SU-DHL-6 (cell line): ENCODE data around the gene ADAM17.

Experiments
- H2AFZ ChIP-seq: fragments of 200-600 bp; sonication (generic); 2 replicates; pipeline ENCODE4 v1.6.1; 2014; ENCODE audit warnings: low read depth, mild to moderate bottlenecking, moderate library complexity, mixed read lengths, antibody characterized with exemption, low read length; ENCODE audit not compliant: severe bottlenecking
- H3F3A ChIP-seq: fragments of 200-600 bp; shearing (Covaris generic); 2 replicates; pipeline ENCODE4 v1.6.0; 2016; ENCODE audit warnings: antibody characterized with exemption, mild to moderate bottlenecking; ENCODE audit not compliant: insufficient read depth
- H3K27ac ChIP-seq: fragments of 200-600 bp; sonication (generic); 2 replicates; pipeline ENCODE4 v1.5.1; 2016; ENCODE audit warnings: low read depth, mild to moderate bottlenecking, low read length, moderate library complexity, mixed read lengths
- H3K27me3 ChIP-seq: fragments of 200-600 bp; sonication (generic), shearing (Covaris generic); 2 replicates; pipeline ENCODE4 v1.6.0; 2014; ENCODE audit warnings: mild to moderate bottlenecking, low read length
- H3K36me3 ChIP-seq: fragments of 200-600 bp; sonication (generic); 2 replicates; pipeline ENCODE4 v1.6.1; 2014; ENCODE audit warnings: mild to moderate bottlenecking, low read length, mixed read lengths
- H3K4me2 ChIP-seq: fragments of 300-600, 200-600 bp; shearing (Covaris generic), sonication (generic); 2 replicates; pipeline ENCODE4 v1.6.0; 2014; ENCODE audit warnings: low read length, low read depth, mild to moderate bottlenecking; ENCODE audit not compliant: poor library complexity, severe bottlenecking
- H3K4me3 ChIP-seq: fragments of 200-600 bp; sonication (generic); 2 replicates; pipeline ENCODE4 v1.5.1; 2014; ENCODE audit warnings: antibody characterized with exemption, low read length, mild to moderate bottlenecking, mixed read lengths; ENCODE audit not compliant: insufficient read depth, poor library complexity, severe bottlenecking
- H3K79me2 ChIP-seq: fragments of 200-600 bp; sonication (generic); 2 replicates; pipeline ENCODE4 v1.6.1; 2014; ENCODE audit warnings: mild to moderate bottlenecking, low read length, moderate library complexity; ENCODE audit not compliant: insufficient read depth
- H3K9ac ChIP-seq: fragments of 200-600 bp; sonication (generic); 2 replicates; pipeline ENCODE4 v1.7.0; 2014; ENCODE audit warnings: mild to moderate bottlenecking, low read length
- H3K9me2 ChIP-seq: fragments of 200-600 bp; sonication (generic); replicated peaks from 2 replicates; pipeline ENCODE4 v1.6.1; 2014; ENCODE audit warnings: low read length; ENCODE audit not compliant: insufficient read depth
- H3K9me3 ChIP-seq: fragments of 200-600 bp; sonication (generic); 2 replicates; pipeline ENCODE4 v1.6.1; 2014; ENCODE audit warnings: low read length, mixed read lengths; ENCODE audit not compliant: insufficient read depth
- H4K20me1 ChIP-seq: fragments of 200-600 bp; sonication (generic); 2 replicates; pipeline ENCODE4 v1.6.1; 2014; ENCODE audit warnings: low read depth, mild to moderate bottlenecking, antibody characterized with exemption, low read length, moderate library complexity, mixed read lengths
- EZH2phosphoT487 ChIP-seq: fragments of 200-600 bp; sonication (generic), shearing (Covaris generic); conservative IDR thresholded peaks from 2 replicates; pipeline ENCODE4 v1.6.1; 2018; ENCODE audit warnings: mild to moderate bottlenecking, antibody characterized with exemption, low read length, moderate library complexity, mixed read lengths
- TF ChIP-seq, protein P1 (sequence below): fragments of 200-600 bp; sonication (generic); IDR thresholded peaks from one replicate; pipeline ENCODE4 v1.5.1; 2017; ENCODE audit warnings: antibody characterized with exemption, mild to moderate bottlenecking, low read length, moderate library complexity; ENCODE audit not compliant: insufficient read depth, poor library complexity, severe bottlenecking

ADAM17 gene

DNA sequence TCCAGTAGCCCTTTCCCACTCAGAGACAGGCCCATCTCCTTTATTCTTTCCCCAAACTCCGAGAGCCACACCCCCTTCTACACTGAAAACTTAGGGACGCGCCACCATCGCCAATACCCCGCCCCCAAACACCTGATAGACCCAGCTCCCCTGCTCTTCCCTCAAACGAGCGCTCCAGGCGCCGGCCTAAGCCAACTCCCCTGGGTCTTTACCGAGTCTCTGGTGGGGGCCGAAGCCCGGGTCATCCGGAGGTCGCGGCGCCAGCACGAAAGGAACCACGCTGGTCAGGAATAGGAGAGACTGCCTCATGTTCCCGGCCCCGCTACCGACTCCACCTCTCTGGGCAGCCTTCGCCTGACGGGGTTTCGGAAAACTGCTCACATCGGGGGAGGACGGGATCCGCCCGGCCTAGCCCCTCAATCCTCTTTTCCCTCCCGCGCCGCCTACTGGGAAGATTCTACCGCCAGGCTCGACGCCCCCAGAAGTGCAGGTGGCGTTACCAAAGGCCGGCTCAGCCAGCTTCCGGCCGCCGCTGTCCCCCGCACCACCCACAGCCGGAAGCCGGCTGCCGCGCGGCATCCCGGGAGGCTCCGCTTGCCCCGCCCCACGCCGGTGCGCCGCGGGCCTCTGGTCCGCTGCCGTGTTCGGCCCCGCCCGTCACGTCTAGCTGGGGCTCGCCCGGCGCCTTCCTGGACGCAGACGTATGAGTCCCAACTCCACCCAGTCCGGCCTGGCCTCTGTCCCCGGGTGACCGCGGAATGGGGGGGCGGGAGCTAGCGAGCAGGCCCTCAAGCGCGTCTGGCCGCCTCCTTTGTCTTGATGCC is at the start of gene ADAM17:
Gene ADAM17, minus strand, starts transcription at position 534 of the 824 bp plus-strand sequence. Its CDS starts 225 bp downstream, at position 309.
- Histone ChIP-seq H3F3A (peaks cover 49% of the 10 kb centered on the region), H3K4me2 (peak within 1 kb of the TSS; percentile 100), H3K9me3 (no peaks in the 10 kb centered on the region), H3K9ac (peak within 1 kb of the TSS; percentile 89), H3K36me3 (no peaks in the 10 kb centered on the region), H3K4me3 (peak within 1 kb of the TSS; percentile 81), H2AFZ (peak within 1 kb of the TSS; percentile 34), H3K27me3 (no peaks in the 10 kb centered on the region), H4K20me1 (peaks cover 4% of the 10 kb centered on the region; the same call in 1 of the 2 replicates), H3K27ac (peak within 1 kb of the TSS; percentile 100), H3K9me2 (no peaks in the 10 kb centered on the region), H3K79me2 (peaks cover 65% of the 10 kb centered on the region)
- TF ChIP-seq, protein P1, sequence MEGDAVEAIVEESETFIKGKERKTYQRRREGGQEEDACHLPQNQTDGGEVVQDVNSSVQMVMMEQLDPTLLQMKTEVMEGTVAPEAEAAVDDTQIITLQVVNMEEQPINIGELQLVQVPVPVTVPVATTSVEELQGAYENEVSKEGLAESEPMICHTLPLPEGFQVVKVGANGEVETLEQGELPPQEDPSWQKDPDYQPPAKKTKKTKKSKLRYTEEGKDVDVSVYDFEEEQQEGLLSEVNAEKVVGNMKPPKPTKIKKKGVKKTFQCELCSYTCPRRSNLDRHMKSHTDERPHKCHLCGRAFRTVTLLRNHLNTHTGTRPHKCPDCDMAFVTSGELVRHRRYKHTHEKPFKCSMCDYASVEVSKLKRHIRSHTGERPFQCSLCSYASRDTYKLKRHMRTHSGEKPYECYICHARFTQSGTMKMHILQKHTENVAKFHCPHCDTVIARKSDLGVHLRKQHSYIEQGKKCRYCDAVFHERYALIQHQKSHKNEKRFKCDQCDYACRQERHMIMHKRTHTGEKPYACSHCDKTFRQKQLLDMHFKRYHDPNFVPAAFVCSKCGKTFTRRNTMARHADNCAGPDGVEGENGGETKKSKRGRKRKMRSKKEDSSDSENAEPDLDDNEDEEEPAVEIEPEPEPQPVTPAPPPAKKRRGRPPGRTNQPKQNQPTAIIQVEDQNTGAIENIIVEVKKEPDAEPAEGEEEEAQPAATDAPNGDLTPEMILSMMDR: no peak
- TF ChIP-seq EZH2phosphoT487: no peak

DNA sequence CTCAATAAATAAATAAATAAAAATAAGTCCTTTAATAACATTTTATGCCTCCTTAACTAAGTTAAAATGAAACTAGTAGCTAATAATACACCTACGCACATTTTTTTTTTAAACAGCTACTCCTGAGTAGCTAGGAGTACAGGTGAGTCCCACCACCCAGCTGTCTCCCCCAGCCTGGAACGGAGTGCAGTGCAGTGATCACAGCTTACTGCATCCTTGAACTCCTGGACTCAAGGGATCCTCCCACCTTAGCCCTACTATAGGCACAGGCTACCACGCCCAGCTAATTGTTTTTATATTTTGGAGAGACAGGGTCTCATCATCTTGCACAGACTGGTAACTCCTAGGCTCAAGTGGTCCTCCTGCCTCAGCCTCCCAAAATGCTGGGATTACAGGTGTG is 46.8 kb upstream of the ADAM17 start:
- Histone ChIP-seq H3K9me3 (no peaks in the 10 kb centered on the region), H3K36me3 (peaks cover 26% of the 10 kb centered on the region), H3K79me2 (peaks cover 98% of the 10 kb centered on the region), H3K27me3 (no peaks in the 10 kb centered on the region), H3K4me2 (no peak overlapping the region), H3K27ac (no peak overlapping the region), H4K20me1 (peaks cover 16% of the 10 kb centered on the region), H3K9ac (no peak overlapping the region), H3K9me2 (no peaks in the 10 kb centered on the region), H2AFZ (no peak overlapping the region), H3K4me3 (no peak overlapping the region), H3F3A (0 out of 2 replicates have a peak, but pooled peaks cover 7% of the 10 kb centered on the region)
- TF ChIP-seq, protein P1: no peak
- no peak for TF ChIP-seq EZH2phosphoT487

DNA sequence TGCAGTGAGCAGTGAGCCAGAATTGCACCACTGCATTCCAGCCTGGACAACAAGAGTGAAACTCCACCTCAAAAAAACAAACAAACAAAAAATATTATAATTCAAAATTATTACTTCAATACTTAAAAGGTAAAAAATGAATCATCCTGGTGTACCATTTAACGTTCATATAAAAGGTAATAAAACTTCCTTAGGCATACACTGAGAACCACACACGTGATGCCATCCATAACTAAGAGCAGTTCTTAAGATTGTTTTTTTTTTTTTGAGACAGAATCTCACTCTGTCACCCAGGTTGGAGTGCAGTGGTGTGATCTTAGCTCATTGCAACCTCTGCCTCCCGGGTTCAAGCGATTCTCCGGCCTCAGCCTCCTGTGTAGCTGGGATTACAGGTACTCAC is 45.8 kb upstream of the ADAM17 start:
- TF ChIP-seq, protein P1: no peak
- TF ChIP-seq EZH2phosphoT487: no peak
- no peaks in the 10 kb centered on the region for H3K27me3 ChIP-seq

More for the DNA sequence above, 45.8 kb upstream of the ADAM17 start:
- Histone ChIP-seq H3K9me3 (no peaks in the 10 kb centered on the region), H3F3A (0 out of 2 replicates have a peak, but pooled peaks cover 7% of the 10 kb centered on the region), H3K9me2 (no peaks in the 10 kb centered on the region), H4K20me1 (peaks cover 12% of the 10 kb centered on the region), H3K4me2 (no peak overlapping the region), H2AFZ (no peak overlapping the region), H3K79me2 (peaks cover 98% of the 10 kb centered on the region), H3K4me3 (no peak overlapping the region), H3K9ac (no peak overlapping the region), H3K36me3 (peaks cover 26% of the 10 kb centered on the region), H3K27ac (no peak overlapping the region)
